Osteoblast (primary cell): Measurements from ENCODE around the gene PTCH2. TPM values are rescaled to one million over a fixed set of nuclear protein-coding genes. Genes with fewer than 3 reads are reported as not detected.

ENCODE experiments used
- DNase-seq: peaks from one replicate; pipeline ENCODE4 v3.0.0; 2011; ENCODE audit warnings: low spot score, mixed read lengths; ENCODE audit not compliant: insufficient read length; ENCODE audit errors: missing footprints
- H2AFZ ChIP-seq: 2 replicates; pipeline ENCODE4 v1.6.0; 2011; ENCODE audit warnings: mild to moderate bottlenecking, low read length
- H3K27ac ChIP-seq: 2 replicates; pipeline ENCODE4 v1.5.1; 2011; ENCODE audit warnings: mild to moderate bottlenecking, low read depth, low read length, moderate library complexity
- H3K27me3 ChIP-seq: 2 replicates; pipeline ENCODE4 v1.6.0; 2012; ENCODE audit warnings: mild to moderate bottlenecking, control low read depth, inconsistent platforms, low read length, moderate library complexity; ENCODE audit not compliant: insufficient read depth
- H3K36me3 ChIP-seq: 2 replicates; pipeline ENCODE4 v1.5.1; 2011; ENCODE audit warnings: mild to moderate bottlenecking, low read length, control low read depth, moderate library complexity; ENCODE audit not compliant: insufficient read depth
- H3K4me1 ChIP-seq: 2 replicates; pipeline ENCODE4 v1.5.1; 2011; ENCODE audit warnings: mild to moderate bottlenecking, low read length, control low read depth, moderate library complexity; ENCODE audit not compliant: insufficient read depth
- H3K4me2 ChIP-seq: 2 replicates; pipeline ENCODE4 v1.6.0; 2011; ENCODE audit warnings: mild to moderate bottlenecking, low read length; ENCODE audit not compliant: insufficient read depth
- H3K4me3 ChIP-seq: fragments of 200-600 bp; sonication (generic); 3 replicates; pipeline ENCODE4 v1.5.1; 2012; ENCODE audit warnings: mild to moderate bottlenecking, low read length, inconsistent platforms; ENCODE audit not compliant: insufficient read depth
- H3K79me2 ChIP-seq: 2 replicates; pipeline ENCODE4 v1.6.0; 2012; ENCODE audit warnings: mild to moderate bottlenecking, low read length, control low read depth, inconsistent platforms; ENCODE audit not compliant: insufficient read depth
- H3K9me3 ChIP-seq: 2 replicates; pipeline ENCODE4 v1.5.1; 2011; ENCODE audit warnings: low read depth, low read length, control low read depth
- H4K20me1 ChIP-seq: 2 replicates; pipeline ENCODE4 v1.6.0; 2012; ENCODE audit warnings: mild to moderate bottlenecking, low read length, control low read depth; ENCODE audit not compliant: insufficient read depth
- CTCF ChIP-seq: IDR thresholded peaks from 2 replicates; pipeline ENCODE4 v1.5.1; 2011; ENCODE audit warnings: mild to moderate bottlenecking, low read depth, low read length, moderate library complexity; ENCODE audit errors: extremely low read depth
- total RNA-seq: library from RNA; depleted of rRNA; stranded (reverse); fragments of >200 nt; gene quantifications from 2 replicates; pipeline ENCODE4 v1.2.3, GENCODE V29; 2012

Gene PTCH2
- total RNA-seq, 1 donor = 0.36 TPM

- Histone ChIP-seq H3K9me3 (no peaks in the 10 kb centered on the region), H3K36me3 (peaks cover 8% of the 10 kb centered on the region), H4K20me1 (no peaks in the 10 kb centered on the region), H3K4me3 (no peak overlapping the region), H3K27ac (no peak overlapping the region), H3K79me2 (no peaks in the 10 kb centered on the region), H3K4me1 (peaks cover 18% of the 10 kb centered on the region), H2AFZ (no peak overlapping the region), H3K27me3 (no peaks in the 10 kb centered on the region), H3K4me2 (peak overlapping the region; percentile 78)
- no peak for TF ChIP-seq CTCF
- DNase-seq = no peak
These were observed 58.0 kb downstream of the PTCH2 start for GRCh38 chr1:44785029-44785380.

DNA sequence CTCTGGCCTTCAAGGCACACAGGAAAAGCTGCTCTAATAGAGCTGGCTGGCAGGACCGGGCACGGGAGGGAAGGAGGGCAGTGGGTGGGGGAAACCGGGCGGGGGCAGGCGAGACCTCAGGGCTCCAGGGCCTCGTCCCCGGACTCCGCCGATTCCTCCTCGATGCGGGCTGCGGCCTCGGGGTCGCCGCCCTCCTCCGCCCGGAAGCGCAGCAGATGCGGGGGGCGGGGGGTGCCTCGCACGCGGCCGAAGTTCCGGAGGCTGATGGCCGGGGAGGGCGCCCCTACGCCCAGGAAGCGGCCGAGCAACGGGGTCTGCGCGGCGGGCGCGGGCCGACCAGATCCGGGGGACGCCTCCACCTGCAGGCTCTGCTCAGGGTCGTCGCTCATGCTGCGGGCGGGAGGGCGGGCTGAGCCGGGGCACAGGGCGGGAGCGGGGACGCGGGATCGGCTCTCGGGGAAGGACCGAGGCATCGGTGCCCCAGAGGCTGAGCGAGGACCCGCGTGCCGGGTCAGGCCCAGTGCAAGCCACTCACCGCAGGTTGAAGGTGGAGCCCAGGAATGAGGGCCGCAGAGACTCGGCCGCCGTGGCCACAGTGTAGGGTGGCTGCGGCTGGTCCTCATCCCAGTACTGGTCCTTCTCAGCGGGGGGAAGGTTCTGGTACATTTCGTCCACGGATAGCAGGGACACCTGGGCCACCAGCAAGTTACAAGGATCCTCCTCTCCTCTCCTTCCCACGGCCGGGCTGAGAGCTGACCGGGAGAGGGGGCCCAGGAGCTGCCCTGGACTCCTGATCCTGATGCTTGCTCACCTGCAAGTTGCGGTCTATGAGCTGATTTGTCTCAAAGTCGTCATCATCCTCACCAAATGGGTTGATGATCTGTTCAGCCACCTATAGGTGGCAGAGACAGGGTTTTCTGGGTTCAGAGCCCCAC is 58.7 kb downstream of the PTCH2 start:
- no peaks in the 10 kb centered on the region for H4K20me1 ChIP-seq
- peak; percentile 89 for DNase-seq
- H2AFZ ChIP-seq = peak overlapping the region; percentile 76
- peaks cover 14% of the 10 kb centered on the region for H3K36me3 ChIP-seq
- TF ChIP-seq CTCF = peak; percentile 12
- no peak overlapping the region for H3K27ac ChIP-seq
- H3K9me3 ChIP-seq = no peaks in the 10 kb centered on the region
- no peaks in the 10 kb centered on the region for H3K27me3 ChIP-seq
- H3K4me2 ChIP-seq = peak overlapping the region; percentile 78
- peak overlapping the region; percentile 65 for H3K4me3 ChIP-seq
- H3K4me1 ChIP-seq = peaks cover 18% of the 10 kb centered on the region
- H3K79me2 ChIP-seq = no peaks in the 10 kb centered on the region

DNA sequence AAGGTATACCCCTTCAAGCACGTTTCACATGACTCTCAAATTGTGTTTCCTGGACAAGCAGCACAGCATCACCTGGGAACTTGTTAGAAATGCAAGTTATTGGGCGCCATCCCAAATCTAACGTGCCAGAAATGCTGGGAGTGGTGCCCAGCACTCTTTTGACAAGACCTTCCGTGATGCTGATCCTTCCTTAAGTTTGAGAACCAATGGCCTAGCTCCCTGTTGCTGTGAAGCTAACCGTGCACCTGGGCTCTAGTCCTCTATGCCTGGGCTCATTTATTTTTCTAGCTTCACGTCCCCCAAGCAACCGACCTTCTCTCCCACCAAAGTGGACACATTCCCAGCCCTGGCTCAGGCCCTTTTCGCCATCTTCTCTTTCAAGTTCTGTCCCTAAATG is 59.4 kb downstream of the PTCH2 start:
- peak; percentile 79 for DNase-seq
- peak overlapping the region; percentile 2 for H2AFZ ChIP-seq
- H3K4me3 ChIP-seq = peak overlapping the region; percentile 65

More for the DNA sequence above, 59.4 kb downstream of the PTCH2 start:
- no peak overlapping the region for H3K27ac ChIP-seq
- no peak for TF ChIP-seq CTCF
- no peaks in the 10 kb centered on the region for H3K27me3 ChIP-seq
- H3K36me3 ChIP-seq = peaks cover 20% of the 10 kb centered on the region
- H3K4me1 ChIP-seq = peaks cover 18% of the 10 kb centered on the region
- no peaks in the 10 kb centered on the region for H3K9me3 ChIP-seq
- peaks cover 5% of the 10 kb centered on the region for H4K20me1 ChIP-seq
- H3K79me2 ChIP-seq = peaks cover 2% of the 10 kb centered on the region
- peak overlapping the region; percentile 78 for H3K4me2 ChIP-seq
